Erythroblast (primary cell): ENCODE results near the gene CDK5R1.

Source experiments
- GATA1 ChIP-seq: IDR thresholded peaks from 2 replicates; pipeline ENCODE4 v1.6.1; 2011; ENCODE audit warnings: low read depth, mild to moderate bottlenecking, control low read depth, low read length, moderate library complexity
- POLR2A ChIP-seq: IDR thresholded peaks from 2 replicates; pipeline ENCODE4 v1.6.1; 2011; ENCODE audit warnings: mild to moderate bottlenecking, low read length

GRCh38 chr17:32445971-32446370 lies 40.8 kb upstream of the CDK5R1 start:
- TF ChIP-seq POLR2A = no peak
- TF ChIP-seq GATA1 = no peak
